GM10847 (cell line): ENCODE data around the gene ALKAL2.
A peak's percentile ranks its signal among the peaks of the same experiment; 100 is the strongest.

ENCODE experiments used
- POLR2A ChIP-seq: IDR thresholded peaks from 2 replicates; pipeline ENCODE4 v1.6.1; 2011; ENCODE audit not compliant: insufficient read length; ENCODE audit errors: extremely low read depth

Gene ALKAL2

GRCh38 chr2:264493-265468 is 23.1 kb downstream of the ALKAL2 start, which contains the start of gene ACP1:
Gene ACP1 (plus strand): TSS chr2:264947. CDS start chr2:264965, 18 bp downstream.
- peak; percentile 92 for TF ChIP-seq POLR2A

DNA sequence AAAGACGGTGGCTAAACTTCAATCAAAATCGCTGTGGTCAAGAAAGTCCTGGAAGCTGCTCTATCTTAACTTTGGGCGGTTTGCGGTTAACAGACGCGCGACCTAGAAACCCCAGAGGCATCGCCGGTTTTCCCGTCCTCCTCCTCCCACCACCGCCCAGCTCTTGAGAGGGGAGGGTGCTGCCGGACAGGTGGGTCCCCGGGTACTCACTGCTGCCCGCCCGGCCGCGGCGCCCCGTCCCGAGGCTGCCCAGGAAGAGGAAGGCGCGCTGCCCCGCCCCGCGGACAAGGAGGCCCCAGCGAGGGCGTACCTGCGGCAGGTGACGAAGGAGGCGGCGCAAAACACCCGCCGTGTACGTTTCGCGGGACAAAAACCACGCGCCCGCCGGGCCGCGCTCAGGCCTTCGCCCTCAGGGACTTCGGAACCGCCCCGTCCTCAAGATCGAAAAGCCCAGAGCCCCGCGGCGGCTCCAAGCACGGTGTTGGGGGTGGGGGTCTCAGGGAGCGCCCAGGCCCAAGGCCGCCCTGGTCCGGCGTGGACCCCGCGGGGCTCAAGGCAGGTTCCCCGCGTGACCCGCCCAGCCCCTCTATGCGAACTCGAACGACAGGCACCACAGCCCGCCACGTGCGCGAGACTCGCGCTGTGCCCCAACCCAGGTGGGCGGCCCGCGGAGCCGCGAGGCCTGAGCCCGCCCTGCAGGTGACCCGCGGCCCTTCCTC is 24.0 kb downstream of the ALKAL2 start, which contains the start of gene SH3YL1:
SH3YL1 (minus strand) TSS at position 259 of the 719 bp plus-strand sequence; CDS start at position 211, 48 bp downstream.
- TF ChIP-seq POLR2A = no peak

- TF ChIP-seq POLR2A = no peak
These were observed 24.7 kb downstream of the ALKAL2 start for GRCh38 chr2:263022-263738.

DNA sequence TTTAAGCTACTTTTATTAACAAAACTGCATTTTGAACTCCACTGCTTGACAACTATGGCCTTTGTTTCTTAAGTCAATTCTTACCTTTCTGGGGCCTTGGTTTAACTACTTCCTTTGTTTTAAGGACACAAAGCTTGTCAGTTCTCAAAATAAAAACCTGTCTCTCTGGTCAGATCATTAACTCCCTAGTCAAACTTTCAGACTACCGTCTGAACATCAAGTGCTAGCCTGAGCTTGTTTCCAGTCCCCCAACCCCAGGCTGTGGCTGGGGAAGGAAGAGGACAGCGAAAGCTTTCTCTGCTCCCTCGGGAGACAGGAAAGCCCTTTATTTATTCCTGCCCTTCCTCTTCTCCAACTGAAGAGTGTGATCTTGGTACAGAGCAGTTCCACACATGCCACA is 25.8 kb downstream of the ALKAL2 start:
- no peak for TF ChIP-seq POLR2A

- no peak for TF ChIP-seq POLR2A
These were observed 27.3 kb downstream of the ALKAL2 start for GRCh38 chr2:260507-261161.

DNA sequence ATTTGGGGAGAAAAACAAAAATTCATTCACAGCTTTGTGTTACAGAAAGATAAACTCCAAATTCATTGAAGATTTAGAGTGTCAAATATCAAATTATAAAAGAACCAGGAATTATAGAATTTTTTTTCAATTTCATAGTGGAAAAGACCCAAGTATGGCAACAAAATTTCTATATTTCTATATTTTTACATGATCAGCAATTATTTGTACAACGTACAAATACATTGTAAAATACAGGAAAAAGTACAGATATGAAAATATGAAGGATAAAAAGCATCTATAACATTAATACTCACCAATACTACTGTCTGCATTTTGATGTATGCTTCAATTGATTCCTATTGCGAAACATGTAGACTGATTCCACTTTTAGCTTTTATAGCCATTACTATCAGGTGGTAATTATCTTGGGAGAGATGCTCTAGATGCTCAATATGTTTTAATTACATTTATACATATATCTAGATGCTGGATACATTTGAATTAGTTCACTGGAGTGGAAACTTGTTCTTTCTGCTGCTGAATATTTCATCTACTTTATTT is 28.0 kb downstream of the ALKAL2 start:
- no peak for TF ChIP-seq POLR2A

GRCh38 chr2:258933-259332 is 29.0 kb downstream of the ALKAL2 start:
- TF ChIP-seq POLR2A = no peak

- TF ChIP-seq POLR2A = no peak
These were observed 30.0 kb downstream of the ALKAL2 start for GRCh38 chr2:257842-258241.

- TF ChIP-seq POLR2A = no peak
These were observed 30.5 kb downstream of the ALKAL2 start for GRCh38 chr2:257429-257828.

GRCh38 chr2:256094-256493 is 31.8 kb downstream of the ALKAL2 start:
- no peak for TF ChIP-seq POLR2A

DNA sequence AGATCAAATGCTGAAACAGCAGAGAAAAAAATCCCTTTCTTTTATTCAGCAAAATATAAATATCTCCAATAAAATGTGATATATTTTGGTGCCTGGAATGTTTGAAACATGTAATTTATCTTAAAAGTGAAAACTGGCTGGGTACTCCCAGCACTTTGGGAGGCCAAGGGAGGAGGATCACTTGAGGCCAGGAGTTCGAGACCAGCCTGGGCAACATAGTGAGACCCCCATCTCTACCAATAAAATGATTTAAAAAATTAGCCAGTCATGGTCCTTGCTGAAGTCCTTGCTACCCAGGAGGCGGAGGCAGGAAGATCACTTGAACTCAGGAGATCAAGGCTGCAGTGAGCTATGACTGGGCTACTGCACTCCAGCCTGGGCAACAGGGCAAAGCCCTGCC is 32.7 kb downstream of the ALKAL2 start:
- TF ChIP-seq POLR2A = no peak

DNA sequence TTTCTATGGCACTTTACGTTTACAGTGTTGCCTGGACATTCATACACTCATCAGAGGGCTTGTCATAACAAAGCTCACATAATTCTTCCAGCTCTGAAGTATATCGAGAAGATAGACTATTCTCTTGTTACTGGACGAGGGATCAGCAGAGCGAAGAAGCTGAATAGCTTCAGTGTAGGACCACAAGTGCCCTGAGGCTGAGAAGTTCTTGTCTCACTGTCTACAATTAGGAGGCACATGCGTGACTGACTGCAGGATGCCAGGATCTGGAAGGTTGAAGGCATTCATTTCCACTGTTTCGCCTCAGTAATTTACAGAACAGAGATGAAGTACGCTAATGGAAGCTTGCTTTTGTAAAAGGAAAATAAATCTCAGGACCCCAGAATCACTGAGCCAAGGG is 33.6 kb downstream of the ALKAL2 start:
- TF ChIP-seq POLR2A = no peak

GRCh38 chr2:253202-253638 is 34.7 kb downstream of the ALKAL2 start:
- TF ChIP-seq POLR2A = no peak

DNA sequence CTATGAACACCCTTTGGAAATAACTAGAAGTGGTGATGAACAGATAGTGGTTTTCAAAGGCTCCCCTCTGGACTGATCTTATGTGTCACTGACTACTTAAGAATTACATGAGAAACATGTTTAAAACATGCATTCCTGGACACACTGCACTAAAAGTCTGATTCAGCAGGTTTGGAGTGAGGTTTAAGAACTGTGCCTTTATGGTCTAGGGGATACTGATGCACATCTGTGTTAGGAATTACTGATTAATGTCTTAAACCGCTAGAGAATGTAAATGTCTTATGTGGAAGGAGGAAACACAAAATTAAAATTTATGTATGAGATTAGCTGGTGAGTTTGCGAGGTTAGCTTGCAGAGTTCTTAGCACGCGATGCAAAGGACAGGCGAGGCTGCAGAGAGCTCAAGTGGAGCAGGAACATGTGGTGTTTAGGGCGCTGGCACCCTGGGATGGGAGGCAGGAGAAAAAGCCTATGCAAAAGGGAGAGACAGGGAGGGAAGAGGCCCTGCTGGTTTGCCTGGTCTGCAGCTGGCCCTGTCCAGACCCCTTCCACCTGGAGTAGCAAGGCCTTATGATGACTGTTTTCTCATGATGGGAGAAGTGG is 35.8 kb downstream of the ALKAL2 start:
- TF ChIP-seq POLR2A = no peak

- TF ChIP-seq POLR2A = no peak
These were observed 38.3 kb downstream of the ALKAL2 start for GRCh38 chr2:249538-250042.
